ENCODE measurements around the gene DUSP10. TPM values are rescaled to one million over a fixed set of nuclear protein-coding genes. Genes with fewer than 3 reads are reported as not detected.

The DUSP10 gene
- total RNA-seq, 2 donors from 2014 or later = 6.5 to 11.7 TPM

GRCh38 chr1:221774054-221774842 is 32.4 kb upstream of the DUSP10 start:
- no peaks in the 10 kb centered on the region for H3K36me3 ChIP-seq (ENCODE audit: control insufficient read depth, insufficient read depth, low read length)
- Mint-ChIP-seq H3K9me3 (no peaks in the 10 kb centered on the region), H3K4me1 (peaks cover 22% of the 10 kb centered on the region), H3K27me3 (ENCODE audit: insufficient read depth) (peaks cover 66% of the 10 kb centered on the region), H3K36me3 (ENCODE audit: low read depth) (no peaks in the 10 kb centered on the region), H3K27ac (no peak overlapping the region), H3K4me3 (no peak overlapping the region)
- DNase-seq = no peak
- H3K27me3 ChIP-seq (ENCODE audit: control insufficient read depth, insufficient read depth, low read length, poor library complexity, severe bottlenecking) = peaks cover 74% of the 10 kb centered on the region
- H3K9ac ChIP-seq (ENCODE audit: extremely low read depth, low read length, poor library complexity, severe bottlenecking) = no peak overlapping the region
- H3K4me3 ChIP-seq (ENCODE audit: low read length) = no peak overlapping the region
- peaks cover 4% of the 10 kb centered on the region for H3K4me1 ChIP-seq (ENCODE audit: control insufficient read depth, insufficient read depth, low read length)
- H3K27ac ChIP-seq (ENCODE audit: low read depth, low read length) = no peak overlapping the region
- TF ChIP-seq CTCF (conservative IDR thresholded peaks at IDR 0.05) = no peak
- H3K9me3 ChIP-seq (ENCODE audit: control insufficient read depth, low read length) = no peaks in the 10 kb centered on the region
- 79 to 82% methylated on average over 5 to 8 of the region's 8 CpGs for WGBS, 2 experiments (ENCODE audit: insufficient coverage in 1 of 2, insufficient read length in 1 of 2)

GRCh38 chr1:221773383-221773782 is 31.5 kb upstream of the DUSP10 start:
- H3K9me3 Mint-ChIP-seq = no peaks in the 10 kb centered on the region
- H3K4me3 Mint-ChIP-seq = no peak overlapping the region
- Histone ChIP-seq H3K9ac (ENCODE audit: extremely low read depth, low read length, poor library complexity, severe bottlenecking) (no peak overlapping the region), H3K36me3 (ENCODE audit: control insufficient read depth, insufficient read depth, low read length) (no peaks in the 10 kb centered on the region), H3K9me3 (ENCODE audit: control insufficient read depth, low read length) (peaks cover 2% of the 10 kb centered on the region), H3K4me3 (ENCODE audit: low read length) (no peak overlapping the region), H3K27ac (ENCODE audit: low read depth, low read length) (no peak overlapping the region), H3K27me3 (ENCODE audit: control insufficient read depth, insufficient read depth, low read length, poor library complexity, severe bottlenecking) (peaks cover 65% of the 10 kb centered on the region), H3K4me1 (ENCODE audit: control insufficient read depth, insufficient read depth, low read length) (peaks cover 4% of the 10 kb centered on the region)
- H3K36me3 Mint-ChIP-seq (ENCODE audit: low read depth) = no peaks in the 10 kb centered on the region
- no peak for DNase-seq
- TF ChIP-seq CTCF (conservative IDR thresholded peaks at IDR 0.05) = no peak
- H3K4me1 Mint-ChIP-seq = peaks cover 22% of the 10 kb centered on the region
- H3K27ac Mint-ChIP-seq = no peak overlapping the region
- peaks cover 57% of the 10 kb centered on the region for H3K27me3 Mint-ChIP-seq (ENCODE audit: insufficient read depth)
- WGBS, 2 experiments (ENCODE audit: insufficient coverage in 1 of 2, insufficient read length in 1 of 2) = 17% methylated on average over 1 of the region's 2 CpGs; no CpG with 5 or more reads in 1 of the 2 experiments

- Mint-ChIP-seq H3K9me3 (no peaks in the 10 kb centered on the region), H3K36me3 (ENCODE audit: low read depth) (no peaks in the 10 kb centered on the region), H3K4me1 (peaks cover 22% of the 10 kb centered on the region), H3K27ac (no peak overlapping the region), H3K27me3 (ENCODE audit: insufficient read depth) (peaks cover 45% of the 10 kb centered on the region), H3K4me3 (no peak overlapping the region)
- Histone ChIP-seq H3K4me3 (ENCODE audit: low read length) (no peak overlapping the region), H3K4me1 (ENCODE audit: control insufficient read depth, insufficient read depth, low read length) (peaks cover 4% of the 10 kb centered on the region), H3K36me3 (ENCODE audit: control insufficient read depth, insufficient read depth, low read length) (no peaks in the 10 kb centered on the region), H3K27ac (ENCODE audit: low read depth, low read length) (no peak overlapping the region), H3K27me3 (ENCODE audit: control insufficient read depth, insufficient read depth, low read length, poor library complexity, severe bottlenecking) (peaks cover 53% of the 10 kb centered on the region), H3K9ac (ENCODE audit: extremely low read depth, low read length, poor library complexity, severe bottlenecking) (no peak overlapping the region), H3K9me3 (ENCODE audit: control insufficient read depth, low read length) (peaks cover 7% of the 10 kb centered on the region)
- DNase-seq = no peak
- no peak for TF ChIP-seq CTCF (conservative IDR thresholded peaks at IDR 0.05)
- WGBS, 2 experiments (ENCODE audit: insufficient coverage in 1 of 2, insufficient read length in 1 of 2) = 95% methylated on average over 3 of the region's 3 CpGs; no CpG with 5 or more reads in 1 of the 2 experiments
Measured at GRCh38 chr1:221772117-221772516, 30.2 kb upstream of the DUSP10 start.
